ENCODE results near the gene CERS2. TPM values are rescaled to one million over a fixed set of nuclear protein-coding genes. Genes with fewer than 3 reads are reported as not detected.

Gene CERS2
- total and polyA plus RNA-seq, 4 donors, result 212 to 346 (median 278) TPM

GRCh38 chr1:150965605-150966004 lies 9.0 kb downstream of the CERS2 start:
- Histone ChIP-seq H3K9ac (ENCODE audit: low read depth in 1 of 2, low read length in 2 of 2) (no peak overlapping the region), H3K4me3 (ENCODE audit: low read depth in 1 of 3, low read length in 3 of 3) (no peak overlapping the region), H3K27ac (ENCODE audit: low read depth in 1 of 2, low read length in 2 of 2) (no peak overlapping the region), H3K9me3 (ENCODE audit: control insufficient read depth in 4 of 4, low read length in 3 of 4) (no peaks in the 10 kb centered on the region), H3K36me3 (ENCODE audit: control insufficient read depth in 4 of 4, insufficient read depth in 3 of 4, low read depth in 1 of 4, low read length in 3 of 4) (peaks cover 23 to 71% (median 64%) of the 10 kb centered on the region in 4 donors), H3K27me3 (ENCODE audit: control insufficient read depth in 4 of 4, insufficient read depth in 4 of 4, low read length in 3 of 4) (no peaks in the 10 kb centered on the region), H3K4me1 (ENCODE audit: control insufficient read depth in 4 of 4, insufficient read depth in 4 of 4, low read length in 3 of 4) (peaks cover 3 to 33% (median 25%) of the 10 kb centered on the region in 4 donors)
- no peak for TF ChIP-seq CTCF (IDR thresholded peaks at IDR 0.05; ENCODE audit: low read depth, low read length, missing input control)
- no peak for TF ChIP-seq SP1 (IDR thresholded peaks at IDR 0.05)
- no peak for TF ChIP-seq ZBTB33 (IDR thresholded peaks at IDR 0.05)
- no peak for TF ChIP-seq TAF1 (conservative IDR thresholded peaks at IDR 0.05)
- no peak for TF ChIP-seq GABPA (IDR thresholded peaks at IDR 0.05 in 1 of 2, conservative IDR thresholded peaks at IDR 0.05 in 1 of 2)
- TF ChIP-seq FOXA2 (IDR thresholded peaks at IDR 0.05), result no peak
- no peak for TF ChIP-seq YY1 (IDR thresholded peaks at IDR 0.05)
- no peak for TF ChIP-seq MAX (IDR thresholded peaks at IDR 0.05)
- TF ChIP-seq RAD21 (IDR thresholded peaks at IDR 0.05), result no peak
- TF ChIP-seq FOXA1 (IDR thresholded peaks at IDR 0.05), result no peak
- TF ChIP-seq NR2F2 (IDR thresholded peaks at IDR 0.05), result no peak
- TF ChIP-seq REST (IDR thresholded peaks at IDR 0.05), result no peak
- no peak for TF ChIP-seq ATF3 (IDR thresholded peaks at IDR 0.05)
- no peak for TF ChIP-seq HNF4A (conservative IDR thresholded peaks at IDR 0.05)
- no peak for TF ChIP-seq JUND (IDR thresholded peaks at IDR 0.05)
- no peak for TF ChIP-seq RXRA (IDR thresholded peaks at IDR 0.05)
- no peak for TF ChIP-seq HNF4G (IDR thresholded peaks at IDR 0.05)
- no peak for TF ChIP-seq EGR1 (IDR thresholded peaks at IDR 0.05; ENCODE audit: low read depth in 2 of 2)
- DNase-seq (ENCODE audit: low spot score), result no peak
- WGBS, result 94% methylated on average over 4 of the region's 4 CpGs

Data from liver (tissue), 9 donors.